Common myeloid progenitor, CD34-positive (primary cell): ENCODE measurements around the gene NINJ1.
"Not testable (repeated sequence)": the region's sequence is repeated elsewhere in the genome, so short reads cannot be mapped to it uniquely, and the experiment has no call there.

ENCODE experiments used
- CTCF ChIA-PET: fragments of 350-600 bp; sonication (Branson Sonifier 250); formaldehyde crosslinking; loops from one replicate; lab custom pipeline; 2021; ENCODE audit warnings: antibody characterized with exemption; lab: Charles Lee
- POLR2A ChIA-PET: fragments of 350-600 bp; sonication (Branson Sonifier 250); formaldehyde crosslinking; loops from one replicate; lab custom pipeline; 2021; ENCODE audit warnings: antibody characterized with exemption; lab: Charles Lee
- DNase-seq, 3 donors: peaks; one replicate each; pipeline versions ENCODE4 v3.0.0 to v3.0.0-alpha.2; 2013
- H3K27ac ChIP-seq, 2 experiments: 1 replicate in 1 of 2; 2 replicates in 1 of 2; pipeline ENCODE4 v1.7.0; 2013; ENCODE audit warnings: inconsistent platforms in 2 of 2, low read length in 2 of 2, mild to moderate bottlenecking in 2 of 2, low read depth in 1 of 2, moderate library complexity in 1 of 2; ENCODE audit not compliant: severe bottlenecking in 2 of 2, insufficient read depth in 1 of 2, poor library complexity in 1 of 2
- H3K27me3 ChIP-seq, 5 experiments: replicated peaks in 2 of 5; 1 replicate in 3 of 5; 2 replicates in 2 of 5; pipeline versions ENCODE4 v1.6.1 to v1.7.0; 2013; ENCODE audit warnings: low read length in 4 of 5, mild to moderate bottlenecking in 2 of 5, moderate library complexity in 2 of 5, inconsistent platforms in 1 of 5; ENCODE audit not compliant: insufficient read depth in 5 of 5, control insufficient read depth in 4 of 5
- H3K36me3 ChIP-seq, 4 experiments: 1 replicate in 2 of 4; 2 replicates in 2 of 4; pipeline versions ENCODE4 v1.6.1 to v1.7.0; 2013; ENCODE audit warnings: low read length in 3 of 4, control low read depth in 1 of 4, mild to moderate bottlenecking in 1 of 4; ENCODE audit not compliant: control insufficient read depth in 4 of 4, insufficient read depth in 4 of 4
- H3K4me1 ChIP-seq, 4 experiments: 1 replicate in 3 of 4; 2 replicates in 1 of 4; pipeline versions ENCODE4 v1.6.1 to v1.7.1; 2013; ENCODE audit warnings: low read length in 3 of 4, mild to moderate bottlenecking in 3 of 4, control low read depth in 1 of 4, inconsistent platforms in 1 of 4, moderate library complexity in 1 of 4; ENCODE audit not compliant: control insufficient read depth in 4 of 4, insufficient read depth in 4 of 4; ENCODE audit errors: control extremely low read depth in 1 of 4
- H3K4me3 ChIP-seq, 7 experiments: 1 replicate in 4 of 7; 2 replicates in 3 of 7; pipeline versions ENCODE4 v1.5.1 to v1.7.0; 2013; ENCODE audit warnings: mild to moderate bottlenecking in 7 of 7, low read length in 6 of 7, moderate library complexity in 6 of 7, inconsistent platforms in 2 of 7, low read depth in 2 of 7, control low read depth in 1 of 7; ENCODE audit not compliant: insufficient read depth in 4 of 7, control insufficient read depth in 1 of 7; ENCODE audit errors: extremely low read depth in 1 of 7
- H3K9me3 ChIP-seq, 5 experiments: 1 replicate in 4 of 5; 2 replicates in 1 of 5; pipeline versions ENCODE4 v1.6.1 to v1.7.1; 2013; ENCODE audit warnings: low read length in 4 of 5, mild to moderate bottlenecking in 2 of 5, inconsistent platforms in 1 of 5, low read depth in 1 of 5, moderate library complexity in 1 of 5; ENCODE audit not compliant: control insufficient read depth in 4 of 5, insufficient read depth in 2 of 5; ENCODE audit errors: control extremely low read depth in 1 of 5
- WGBS: methylation state at CpG from one replicate; pipeline ENCODE4 v1.1.5; 2013; ENCODE audit not compliant: insufficient coverage; 5-methylcytosine and 5-hydroxymethylcytosine counted together

Gene NINJ1

DNA sequence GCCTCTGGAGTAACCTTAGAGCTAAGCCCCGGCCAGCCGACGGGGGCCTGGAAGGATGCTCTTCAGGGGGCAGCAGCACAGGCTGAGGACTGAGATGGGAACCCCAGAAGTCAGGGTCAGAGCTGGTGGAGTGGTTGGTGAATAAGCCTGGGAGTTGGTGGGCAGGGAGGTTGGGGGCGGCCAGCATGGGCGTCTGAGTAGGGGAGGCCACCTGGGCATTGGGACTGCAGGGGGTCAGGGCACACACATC lies 14.4 kb downstream of the NINJ1 start:
- peak overlapping the region in 1 of 7 experiments; percentile 34 for H3K4me3 ChIP-seq
- WGBS, result 71% methylated on average over 4 of the region's 5 CpGs
- no peaks in the 10 kb centered on the region for H3K27me3 ChIP-seq
- H3K36me3 ChIP-seq, result peaks cover 0 to 20% (median 13%) of the 10 kb centered on the region in 4 experiments
- DNase-seq, result no peak
- ChIA-PET CTCF (interaction anchor here (0.9 to 7.6 kb wide), 14 partner anchors 10 to 183 kb away, joined by 3 to 76 read pairs (median 5); partner anchors contain the start of gene NINJ1), POLR2A (interaction anchor here (1.4 to 2.0 kb wide), 4 partner anchors 11 to 25 kb away, joined by 4 to 9 read pairs (median 6); partner anchors contain the start of gene NINJ1)
- H3K27ac ChIP-seq, result no peak overlapping the region
- H3K4me1 ChIP-seq, result peaks cover 0 to 54% (median 50%) of the 10 kb centered on the region in 4 experiments
- no peaks in the 10 kb centered on the region for H3K9me3 ChIP-seq

GRCh38 chr9:93118863-93119702 lies 15.0 kb downstream of the NINJ1 start:
- Histone ChIP-seq H3K4me1 (peaks cover 0 to 60% (median 54%) of the 10 kb centered on the region in 4 experiments), H3K4me3 (no peak overlapping the region), H3K9me3 (no peaks in the 10 kb centered on the region), H3K36me3 (peaks cover 0 to 23% (median 14%) of the 10 kb centered on the region in 4 experiments), H3K27ac (no peak overlapping the region), H3K27me3 (no peaks in the 10 kb centered on the region)
- ChIA-PET POLR2A (interaction anchor here (1.4 to 1.9 kb wide), 3 partner anchors 10 to 25 kb away, joined by 4 to 6 read pairs (median 5); partner anchors contain the start of gene NINJ1), CTCF (interaction anchor here (0.7 to 7.6 kb wide), 16 partner anchors 10 to 186 kb away, joined by 3 to 76 read pairs (median 5); partner anchors contain the start of gene NINJ1)
- 95% methylated on average over 12 of the region's 12 CpGs for WGBS
- no peak for DNase-seq

DNA sequence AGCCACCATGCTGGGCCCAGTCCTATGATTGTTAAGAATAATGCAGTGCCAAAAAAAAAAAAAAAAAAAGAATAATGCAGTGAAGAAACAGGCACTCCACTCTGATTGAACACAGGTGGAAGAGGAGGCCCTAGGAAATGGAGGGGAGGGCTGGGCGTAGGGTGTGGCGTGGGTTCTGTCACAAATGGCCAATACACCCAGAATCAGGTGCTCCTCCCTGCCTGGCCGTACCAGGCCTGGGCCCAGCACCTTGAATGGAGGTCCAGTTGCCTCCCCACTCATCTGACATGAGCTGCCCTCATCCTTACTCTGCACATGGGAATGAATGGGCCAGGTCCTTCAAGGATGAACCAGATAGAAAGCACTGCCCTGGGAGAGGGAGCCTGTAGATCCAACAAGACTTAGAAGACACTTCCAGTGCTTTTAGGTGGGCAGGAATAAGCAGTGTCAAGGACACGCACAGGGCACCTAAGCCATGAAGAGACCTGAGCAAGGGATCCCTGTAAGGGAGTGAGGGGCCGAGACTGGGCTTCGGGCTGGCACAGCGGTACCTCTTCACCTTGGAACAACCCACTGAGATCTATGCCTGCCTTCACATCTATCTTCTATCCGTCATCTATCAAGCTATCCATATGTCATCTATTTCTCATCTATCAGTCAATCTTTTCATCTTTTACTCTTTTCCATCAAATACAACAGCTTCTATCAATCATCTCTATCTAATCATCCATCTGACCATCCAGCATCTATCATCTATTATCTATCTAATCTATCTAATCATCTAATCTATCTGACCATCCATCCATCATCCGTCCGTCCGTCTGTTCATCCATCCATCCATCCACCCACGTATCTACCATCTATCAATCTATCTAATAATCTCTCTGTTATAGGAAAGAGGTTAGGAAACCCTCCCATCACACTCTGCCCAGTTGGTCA lies 15.9 kb downstream of the NINJ1 start:
- Histone ChIP-seq H3K4me1 (peaks cover 0 to 62% (median 57%) of the 10 kb centered on the region in 4 experiments), H3K27me3 (no peaks in the 10 kb centered on the region), H3K4me3 (no peak overlapping the region), H3K36me3 (peaks cover 0 to 24% (median 14%) of the 10 kb centered on the region in 4 experiments), H3K9me3 (no peaks in the 10 kb centered on the region), H3K27ac (no peak overlapping the region)
- no peak for DNase-seq
- over 99% methylated on average over 11 of the region's 12 CpGs for WGBS
- ChIA-PET CTCF (interaction anchor here (0.7 to 7.6 kb wide), 12 partner anchors 9 to 187 kb away, joined by 3 to 76 read pairs (median 4); partner anchors contain the start of gene NINJ1), POLR2A (interaction anchor here (1.4 kb wide), 1 partner anchor 9 kb away, joined by 4 read pairs; no protein-coding TSS in a partner anchor)

DNA sequence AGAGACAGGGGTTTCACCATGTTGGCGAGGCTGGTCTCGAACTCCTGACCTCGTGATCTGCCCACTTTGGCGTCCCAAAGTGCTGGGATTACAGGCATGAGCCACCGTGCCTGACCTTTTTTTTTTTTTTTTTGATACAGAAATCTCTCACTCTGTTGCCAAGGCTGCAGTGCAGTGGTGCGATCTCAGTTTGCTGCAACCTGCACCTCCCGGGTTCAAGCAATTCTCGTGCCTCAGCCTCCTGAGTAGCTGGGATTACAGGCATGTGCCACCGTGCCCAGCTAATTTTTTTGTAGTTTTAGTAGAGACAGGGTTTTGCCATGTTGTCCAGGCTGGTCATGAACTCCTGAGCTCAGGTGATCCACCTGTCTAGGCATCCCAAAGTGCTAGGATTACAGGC lies 16.5 kb downstream of the NINJ1 start:
- H3K4me3 ChIP-seq, POLR2A ChIA-PET, H3K9me3 ChIP-seq, DNase-seq, H3K27ac ChIP-seq, H3K27me3 ChIP-seq: not testable (repeated sequence)
- CTCF ChIA-PET, result interaction anchor here (1.3 to 7.6 kb wide), 3 partner anchors 10 to 12 kb away, joined by 3 to 76 read pairs (median 5); no protein-coding TSS in a partner anchor
- Histone ChIP-seq H3K4me1 (peaks cover 0 to 69% (median 63%) of the 10 kb centered on the region in 4 experiments), H3K36me3 (peaks cover 0 to 30% (median 17%) of the 10 kb centered on the region in 4 experiments)
- WGBS, result 94% methylated on average over 9 of the region's 9 CpGs

DNA sequence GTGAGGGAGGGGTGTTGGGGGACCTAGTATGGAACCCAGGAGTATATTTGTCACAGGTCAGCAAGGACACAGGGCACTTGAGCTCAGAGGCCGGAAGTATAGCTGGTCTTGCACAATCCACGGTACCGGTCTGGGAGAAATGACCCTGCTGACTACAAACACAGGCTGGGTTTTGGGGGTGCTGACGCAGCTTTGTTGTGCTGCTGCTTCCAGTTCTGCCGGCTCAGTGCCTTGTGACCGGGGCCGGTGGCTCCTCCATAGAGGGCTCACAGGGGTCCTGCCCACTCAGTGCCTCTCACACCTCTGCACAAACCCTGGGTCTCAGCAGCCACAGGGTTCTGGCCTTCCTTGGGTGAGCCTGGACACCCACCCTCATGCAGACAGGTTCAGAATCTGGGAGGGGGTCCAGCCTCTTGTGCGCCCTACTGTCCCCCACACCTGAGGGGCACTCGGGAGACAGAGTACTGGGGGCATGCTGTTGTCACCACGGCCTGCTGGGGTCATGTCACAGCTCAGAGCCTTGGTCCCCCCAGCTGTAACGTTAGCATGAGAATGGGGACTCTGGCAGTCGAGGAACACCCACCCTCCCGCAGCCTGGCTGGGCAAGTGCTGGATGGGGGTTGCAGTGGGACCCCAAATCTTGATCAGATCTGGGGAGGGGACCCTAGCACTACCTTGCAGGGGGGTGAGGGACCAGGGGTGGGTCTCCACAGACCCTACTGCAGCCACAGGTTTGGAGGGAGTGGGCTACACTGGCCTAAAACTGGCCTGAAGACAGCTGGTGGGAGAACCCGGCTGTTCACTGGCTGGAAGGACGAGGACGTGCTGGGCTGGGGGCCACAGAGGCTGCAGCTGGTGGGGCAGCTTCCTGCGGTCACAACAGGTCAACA lies 17.7 kb downstream of the NINJ1 start:
- Histone ChIP-seq H3K36me3 (peaks cover 0 to 35% (median 20%) of the 10 kb centered on the region in 4 experiments), H3K4me1 (peaks cover 0 to 75% (median 67%) of the 10 kb centered on the region in 4 experiments), H3K4me3 (no peak overlapping the region), H3K9me3 (no peaks in the 10 kb centered on the region), H3K27me3 (no peaks in the 10 kb centered on the region), H3K27ac (peak overlapping the region in 1 of 2 experiments; percentile 43)
- POLR2A ChIA-PET, result interaction anchor here (0.7 to 1.4 kb wide), 2 partner anchors 15 to 17 kb away, joined by 3 read pairs; no protein-coding TSS in a partner anchor
- WGBS, result 45% methylated on average over 13 of the region's 17 CpGs
- DNase-seq, result peak; percentile 57 to 81 (median 77)
- CTCF ChIA-PET, result interaction anchor here (0.7 to 7.6 kb wide), 7 partner anchors 9 to 76 kb away, joined by 3 to 76 read pairs (median 3); no protein-coding TSS in a partner anchor
